Kidney epithelial cell (primary cell): Measurements from ENCODE around the gene HMGCL. TPM values are rescaled to one million over a fixed set of nuclear protein-coding genes. Genes with fewer than 3 reads are reported as not detected.
"Not testable (repeated sequence)": the region's sequence is repeated elsewhere in the genome, so short reads cannot be mapped to it uniquely, and the experiment has no call there.

Source experiments
- DNase-seq: peaks from one replicate; pipeline ENCODE4 v3.0.0-alpha.2; 2010; ENCODE audit warnings: low read depth
- H3K27me3 ChIP-seq: 2 replicates; pipeline ENCODE4 v1.6.0; 2011; ENCODE audit warnings: low read length; ENCODE audit not compliant: control insufficient read depth, insufficient read depth
- H3K36me3 ChIP-seq: 2 replicates; pipeline ENCODE4 v1.5.1; 2011; ENCODE audit warnings: low read length; ENCODE audit not compliant: control insufficient read depth, insufficient read depth
- H3K4me3 ChIP-seq: 2 replicates; pipeline ENCODE4 v1.5.1; 2011; ENCODE audit warnings: low read depth, mild to moderate bottlenecking, control low read depth, low read length
- CTCF ChIP-seq: IDR thresholded peaks from 2 replicates; pipeline ENCODE4 v1.5.1; 2011; ENCODE audit warnings: mild to moderate bottlenecking, moderate library complexity, low read length, control low read depth, inconsistent platforms; ENCODE audit not compliant: insufficient read depth, poor library complexity, severe bottlenecking
- total RNA-seq: library from RNA; depleted of rRNA; stranded (reverse); fragments of >200 nt; gene quantifications from 2 replicates; pipeline ENCODE4 v1.2.3, GENCODE V29; 2015

HMGCL gene
- total RNA-seq, 1 donor from 2014 or later: 65.6 TPM

GRCh38 chr1:23788695-23789094 lies 36.5 kb downstream of the HMGCL start:
- TF ChIP-seq CTCF: no peak
- no peak overlapping the region for H3K4me3 ChIP-seq
- DNase-seq: no peak
- H3K36me3 ChIP-seq: peaks cover 6% of the 10 kb centered on the region
- no peaks in the 10 kb centered on the region for H3K27me3 ChIP-seq

GRCh38 chr1:23787701-23788100 lies 37.5 kb downstream of the HMGCL start:
- Histone ChIP-seq H3K36me3 (peaks cover 6% of the 10 kb centered on the region), H3K4me3 (no peak overlapping the region), H3K27me3 (no peaks in the 10 kb centered on the region)
- DNase-seq: no peak
- TF ChIP-seq CTCF: no peak

- TF ChIP-seq CTCF: no peak
Observed at GRCh38 chr1:23784846-23785245, 40.4 kb downstream of the HMGCL start.

GRCh38 chr1:23783141-23783540 lies 42.1 kb downstream of the HMGCL start:
- not testable (repeated sequence) for H3K4me3 ChIP-seq, H3K27me3 ChIP-seq, DNase-seq, H3K36me3 ChIP-seq

More at GRCh38 chr1:23784846-23785245, 40.4 kb downstream of the HMGCL start:
- Histone ChIP-seq H3K27me3 (no peaks in the 10 kb centered on the region), H3K4me3 (no peak overlapping the region), H3K36me3 (peaks cover 6% of the 10 kb centered on the region)
- no peak for DNase-seq

- H3K4me3 ChIP-seq: no peak overlapping the region
- no peak for TF ChIP-seq CTCF
- no peak for DNase-seq
- no peaks in the 10 kb centered on the region for H3K27me3 ChIP-seq
- no peaks in the 10 kb centered on the region for H3K36me3 ChIP-seq
Observed at GRCh38 chr1:23779826-23780371, 45.3 kb downstream of the HMGCL start.

- DNase-seq: no peak
- Histone ChIP-seq H3K36me3 (no peaks in the 10 kb centered on the region), H3K4me3 (peak within 1 kb of the TSS; percentile 56), H3K27me3 (no peaks in the 10 kb centered on the region)
- no peak for TF ChIP-seq CTCF
Observed at GRCh38 chr1:23777979-23778814, 47.0 kb downstream of the HMGCL start, which contains the start of gene PITHD1. Gene PITHD1, plus strand, starts transcription at chr1:23778418. Its CDS starts 98 bp downstream, at chr1:23778516.
